Breast epithelium (tissue), 3 donors: ENCODE results near the gene MACROD1.

Source experiments
- POLR2A ChIP-seq: fragments of 450-650 bp; IDR thresholded peaks from one replicate; pipeline ENCODE4 v1.6.1; 2016; ENCODE audit warnings: antibody characterized with exemption, mild to moderate bottlenecking, moderate library complexity
- POLR2AphosphoS5 ChIP-seq, 3 donors: sonication (generic); formaldehyde crosslinking; IDR thresholded peaks; one replicate each; pipeline ENCODE4 v1.6.1; 2017; ENCODE audit warnings: antibody characterized with exemption in 3 of 3
- TF ChIP-seq, protein P1 (sequence below), 3 donors: fragments of 450-650 bp; IDR thresholded peaks; one replicate each; pipeline ENCODE4 v1.5.1; 2016 to 2017; ENCODE audit warnings: antibody characterized with exemption in 3 of 3, mild to moderate bottlenecking in 3 of 3, moderate library complexity in 3 of 3

DNA sequence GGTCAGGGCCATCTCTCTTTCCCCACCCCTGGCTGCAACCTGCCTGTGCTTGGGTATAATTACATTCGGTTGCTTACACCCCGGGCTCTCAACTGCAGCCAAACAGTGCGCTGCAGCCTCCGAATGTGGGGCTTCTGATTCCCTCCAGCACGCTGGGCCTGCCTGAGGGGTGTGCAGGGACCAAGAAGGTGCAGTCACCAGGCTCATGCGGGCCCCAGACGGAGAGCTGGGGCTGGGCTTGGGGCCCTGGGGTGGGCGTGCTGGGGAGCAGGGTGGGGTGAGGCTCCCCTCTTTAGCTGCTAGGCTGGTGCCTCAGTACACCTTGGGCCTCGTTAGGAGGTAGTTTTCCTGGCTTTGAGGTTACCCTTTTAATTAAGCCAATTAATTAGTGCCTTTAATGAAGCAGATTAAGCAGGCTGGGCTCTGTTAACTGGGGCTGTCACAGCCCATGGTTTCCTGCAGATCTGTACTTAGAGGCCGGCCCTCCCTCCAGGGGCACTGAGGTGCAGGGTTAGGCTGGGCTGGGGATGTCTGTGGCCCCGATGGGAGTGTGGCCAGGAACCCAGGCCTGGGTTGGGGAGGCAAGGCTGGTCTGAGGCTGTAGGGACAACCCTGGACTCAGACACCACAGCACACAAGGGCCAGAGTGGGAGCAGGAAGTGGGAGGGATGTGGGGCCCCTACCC is 112.8 kb downstream of the MACROD1 start:
- no peak for TF ChIP-seq POLR2A
- TF ChIP-seq, protein P1, sequence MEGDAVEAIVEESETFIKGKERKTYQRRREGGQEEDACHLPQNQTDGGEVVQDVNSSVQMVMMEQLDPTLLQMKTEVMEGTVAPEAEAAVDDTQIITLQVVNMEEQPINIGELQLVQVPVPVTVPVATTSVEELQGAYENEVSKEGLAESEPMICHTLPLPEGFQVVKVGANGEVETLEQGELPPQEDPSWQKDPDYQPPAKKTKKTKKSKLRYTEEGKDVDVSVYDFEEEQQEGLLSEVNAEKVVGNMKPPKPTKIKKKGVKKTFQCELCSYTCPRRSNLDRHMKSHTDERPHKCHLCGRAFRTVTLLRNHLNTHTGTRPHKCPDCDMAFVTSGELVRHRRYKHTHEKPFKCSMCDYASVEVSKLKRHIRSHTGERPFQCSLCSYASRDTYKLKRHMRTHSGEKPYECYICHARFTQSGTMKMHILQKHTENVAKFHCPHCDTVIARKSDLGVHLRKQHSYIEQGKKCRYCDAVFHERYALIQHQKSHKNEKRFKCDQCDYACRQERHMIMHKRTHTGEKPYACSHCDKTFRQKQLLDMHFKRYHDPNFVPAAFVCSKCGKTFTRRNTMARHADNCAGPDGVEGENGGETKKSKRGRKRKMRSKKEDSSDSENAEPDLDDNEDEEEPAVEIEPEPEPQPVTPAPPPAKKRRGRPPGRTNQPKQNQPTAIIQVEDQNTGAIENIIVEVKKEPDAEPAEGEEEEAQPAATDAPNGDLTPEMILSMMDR (IDR thresholded peaks at IDR 0.05), result no peak
- no peak for TF ChIP-seq POLR2AphosphoS5 (IDR thresholded peaks at IDR 0.05)
